Activated CD4-positive, alpha-beta T cell treated with anti-CD3 and anti-CD28 coated beads for 36 hours (primary cell): ENCODE measurements around the gene SPCS1. TPM values are rescaled to one million over a fixed set of nuclear protein-coding genes. Genes with fewer than 3 reads are reported as not detected.
A peak's percentile ranks its signal among the peaks of the same experiment; 100 is the strongest.
"Not testable (repeated sequence)": the region's sequence is repeated elsewhere in the genome, so short reads cannot be mapped to it uniquely, and the experiment has no call there.

Experiments used
- ATAC-seq: fragments of 200-7000 bp; cut with Tn5 transposase; one replicate; pipeline ENCODE4 v1.10.0; 2021; ENCODE audit warnings: mild to moderate bottlenecking, moderate library complexity
- CTCF ChIA-PET: fragments of 350-600 bp; sonication (Branson Sonifier 250); formaldehyde crosslinking; loops from one replicate; lab custom pipeline; 2021; ENCODE audit warnings: antibody characterized with exemption; lab: Charles Lee
- POLR2A ChIA-PET: fragments of 350-600 bp; sonication (Branson Sonifier 250); formaldehyde crosslinking; loops from one replicate; lab custom pipeline; 2021; ENCODE audit warnings: antibody characterized with exemption, inconsistent platforms; lab: Charles Lee
- DNase-seq: peaks from one replicate; pipeline ENCODE4 v3.0.0-alpha.2; 2020
- H3K27ac Mint-ChIP-seq: one replicate; pipeline ENCODE4 v1.8.0; 2021; ENCODE audit warnings: mixed read lengths
- H3K27me3 Mint-ChIP-seq: one replicate; pipeline ENCODE4 v1.8.0; 2021; ENCODE audit warnings: mixed read lengths
- H3K36me3 Mint-ChIP-seq: one replicate; pipeline ENCODE4 v1.8.0; 2021; ENCODE audit warnings: low read depth, mixed read lengths
- H3K4me1 Mint-ChIP-seq: one replicate; pipeline ENCODE4 v1.8.0; 2021; ENCODE audit warnings: mixed read lengths
- H3K4me3 Mint-ChIP-seq: one replicate; pipeline ENCODE4 v1.8.0; 2021; ENCODE audit warnings: mild to moderate bottlenecking, moderate library complexity, mixed read lengths
- H3K9me3 Mint-ChIP-seq: one replicate; pipeline ENCODE4 v1.8.0; 2021; ENCODE audit warnings: low read depth, mixed read lengths
- intact Hi-C, 2 experiments: fragments of 100-400 bp; cut with DNase I in 1 of 2; cut with micrococcal nuclease in 1 of 2; formaldehyde crosslinking; loops; one replicate each; pipeline versions ENCODE4 v1.14.2 to v1.15.1; 2022 to 2024; cut with DNase I, micrococcal nuclease
- total RNA-seq, 2 experiments: library from RNA; stranded (reverse); gene quantifications; one replicate each; pipeline ENCODE4 v1.2.3, GENCODE V29; 2021

SPCS1 gene
- total RNA-seq, result 100 to 1,000 TPM; 111 to 120 TPM

DNA sequence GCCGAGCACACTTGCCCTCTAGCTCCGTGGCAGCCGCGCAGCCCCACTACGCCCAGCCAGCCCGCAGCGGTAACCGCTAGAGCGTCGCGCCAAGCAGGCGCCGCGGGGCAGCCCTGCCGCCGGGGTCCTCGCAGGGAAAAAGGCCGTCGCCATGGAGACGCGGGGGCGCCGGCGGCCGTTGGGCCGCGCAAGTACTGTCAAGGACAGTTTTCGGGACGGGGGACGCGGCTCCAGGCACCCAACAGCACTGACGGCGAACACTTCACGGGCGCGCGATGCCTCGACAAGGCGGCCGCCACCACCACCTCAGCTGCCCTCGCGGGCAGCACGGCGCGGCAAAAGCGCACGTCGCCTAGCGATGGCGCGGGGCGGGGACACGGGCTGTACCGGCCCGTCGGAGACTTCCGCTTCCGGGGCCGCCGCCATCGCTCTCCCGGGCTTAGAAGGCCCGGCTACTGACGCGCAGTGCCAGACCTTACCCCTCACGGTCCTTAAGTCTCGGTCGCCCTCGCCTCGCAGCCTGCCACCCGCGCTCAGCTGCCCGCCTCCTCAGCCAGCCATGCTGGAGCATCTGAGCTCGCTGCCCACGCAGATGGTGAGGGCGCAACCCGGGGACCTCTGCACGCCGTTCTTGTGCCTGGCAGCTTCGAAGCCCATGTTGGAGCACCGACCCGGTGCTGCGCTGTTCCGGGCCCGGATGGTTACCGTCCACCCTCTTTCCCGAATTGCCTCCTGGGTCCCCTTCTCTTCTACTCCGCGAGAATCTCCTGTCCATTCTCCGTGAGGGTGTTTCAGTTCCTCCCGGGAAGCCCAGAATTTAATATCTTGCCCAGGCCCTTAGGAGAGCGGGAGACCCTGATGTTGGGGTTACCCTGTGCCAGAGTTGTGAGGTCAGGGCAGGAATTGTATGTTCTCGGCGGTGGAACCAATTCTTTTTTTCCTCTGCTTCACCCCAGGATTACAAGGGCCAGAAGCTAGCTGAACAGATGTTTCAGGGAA is at the start of gene SPCS1, which contains the start of gene GLT8D1:
SPCS1 (plus strand) TSS at position 419 of the 999 bp plus-strand sequence; CDS start at position 560, 141 bp downstream.
GLT8D1 (minus strand) TSS at position 104 of the 999 bp plus-strand sequence. CDS start 5,331 bp downstream, outside the sequence.
- ChIA-PET POLR2A (interaction anchor here (0.6 to 3.1 kb wide), 8 partner anchors 9 to 464 kb away, joined by 3 to 16 read pairs (median 4); partner anchors contain the start of gene PBRM1), CTCF (interaction anchor here (0.9 to 1.6 kb wide), 3 partner anchors 15 to 93 kb away, joined by 3 to 5 read pairs (median 4); no protein-coding TSS in a partner anchor)
- peak within 1 kb of the TSS; percentile 90 for H3K27ac Mint-ChIP-seq
- peak; percentile 92 for DNase-seq
- ATAC-seq, result peak; percentile 94
- intact Hi-C loops, result loop anchor here (1.0 to 10.0 kb wide), 13 partner anchors 21 to 1315 kb away; partner anchors contain the start of genes NEK4 (in 2 of the 2), PBRM1 (in 2 of the 2), SFMBT1 (in 2 of the 2) and STIMATE (in 2 of the 2)
- no peaks in the 10 kb centered on the region for H3K27me3 Mint-ChIP-seq
- H3K4me3 Mint-ChIP-seq, result peak within 1 kb of the TSS; percentile 89
- peaks cover 28% of the 10 kb centered on the region for H3K4me1 Mint-ChIP-seq
- no peaks in the 10 kb centered on the region for H3K9me3 Mint-ChIP-seq
- peaks cover 22% of the 10 kb centered on the region for H3K36me3 Mint-ChIP-seq

DNA sequence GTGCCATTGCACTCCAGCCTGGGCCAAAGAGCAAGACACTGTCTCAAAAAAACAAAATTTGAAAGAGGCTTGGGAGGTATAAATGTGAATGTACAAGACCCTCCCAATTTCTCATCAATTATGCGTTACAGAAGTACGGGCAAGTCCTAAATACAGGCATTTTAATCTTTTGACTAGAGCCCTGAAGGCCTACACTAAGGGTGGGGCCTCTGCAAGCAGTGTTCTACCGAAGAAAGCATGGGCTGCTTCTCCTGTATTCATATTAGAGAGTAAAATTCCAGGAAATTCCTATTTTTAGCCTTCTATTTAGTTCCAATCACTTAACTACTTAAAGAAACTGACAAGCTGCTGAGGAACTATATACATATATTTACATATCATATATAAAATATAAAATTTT is 45.9 kb upstream of the SPCS1 start:
- Mint-ChIP-seq H3K27ac (no peak overlapping the region), H3K4me3 (no peak overlapping the region), H3K4me1 (peaks cover 12% of the 10 kb centered on the region), H3K27me3 (no peaks in the 10 kb centered on the region), H3K9me3 (no peaks in the 10 kb centered on the region), H3K36me3 (peaks cover 39% of the 10 kb centered on the region)
- ATAC-seq (no peak), DNase-seq (no peak)
- intact Hi-C loops, result no loop called here
- ChIA-PET POLR2A (no interaction called here), CTCF (no interaction called here)

DNA sequence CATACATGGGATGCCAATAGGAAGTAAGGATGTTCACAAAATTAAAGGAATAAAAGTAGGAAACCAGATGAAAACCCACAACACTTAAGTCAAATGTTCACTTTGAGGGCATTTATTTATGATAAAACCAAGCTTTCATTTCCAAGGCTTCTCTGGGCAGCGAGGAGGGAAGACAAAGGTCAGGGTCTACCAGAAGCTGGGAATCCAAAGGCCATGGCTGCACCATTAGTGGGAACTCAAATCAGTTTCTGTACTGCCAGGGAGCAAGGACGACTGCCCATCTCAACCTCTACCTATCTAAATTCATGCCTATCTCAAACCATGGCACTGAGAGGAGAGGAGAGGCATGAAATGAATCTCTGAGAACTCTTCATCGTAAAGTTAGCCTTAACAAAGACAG is 42.8 kb upstream of the SPCS1 start:
- ChIA-PET CTCF (interaction anchor here (0.7 kb wide), 2 partner anchors 22 to 73 kb away, joined by 3 read pairs; no protein-coding TSS in a partner anchor), POLR2A (no interaction called here)
- no peaks in the 10 kb centered on the region for H3K9me3 Mint-ChIP-seq
- no peak for ATAC-seq
- DNase-seq, result no peak
- H3K36me3 Mint-ChIP-seq, result peaks cover 35% of the 10 kb centered on the region
- H3K4me3 Mint-ChIP-seq, result no peak overlapping the region
- H3K27ac Mint-ChIP-seq, result no peak overlapping the region
- no peaks in the 10 kb centered on the region for H3K27me3 Mint-ChIP-seq
- H3K4me1 Mint-ChIP-seq, result peaks cover 5% of the 10 kb centered on the region
- intact Hi-C loops, result no loop called here

DNA sequence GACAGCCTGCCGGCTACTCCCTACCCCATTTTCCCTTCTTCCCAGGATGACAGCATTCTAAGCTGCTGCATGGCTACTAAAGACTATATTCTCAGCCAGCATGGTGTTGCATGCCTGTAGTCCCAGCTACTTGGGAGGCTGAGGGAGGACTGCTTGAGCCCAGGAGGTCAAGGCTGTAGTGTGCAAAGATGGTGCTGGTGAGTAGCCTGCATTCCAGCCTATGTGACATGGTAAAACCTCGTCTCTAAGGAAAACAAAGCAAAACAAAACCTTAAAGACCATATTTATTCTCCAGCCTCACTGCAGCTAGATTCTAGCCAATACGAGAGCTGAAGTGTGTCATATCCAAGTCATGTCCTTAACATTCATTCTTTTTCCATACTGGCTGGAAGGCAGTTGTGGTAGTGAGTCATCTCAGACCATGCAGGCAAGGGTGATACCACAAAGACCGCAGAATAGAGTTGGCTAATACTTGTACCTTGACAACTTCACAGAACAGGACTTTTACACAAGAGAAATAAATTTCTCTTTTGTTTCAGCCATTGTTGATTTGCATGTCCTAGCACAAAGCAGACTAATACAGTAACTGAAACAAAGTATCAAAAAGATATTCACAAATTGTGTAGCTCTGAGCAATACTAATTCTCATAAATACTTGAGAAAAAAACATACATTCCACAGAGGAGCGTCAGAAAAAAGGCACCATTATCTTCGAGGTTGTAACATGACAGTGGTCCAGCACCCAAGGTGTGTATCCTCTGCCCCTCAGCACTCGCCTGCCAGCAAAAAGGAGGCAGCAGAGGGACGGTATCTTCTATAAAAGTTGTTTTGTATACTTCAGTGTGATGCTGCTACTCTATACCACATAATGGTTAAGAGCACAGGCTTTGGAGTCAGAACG is 35.0 kb upstream of the SPCS1 start:
- Mint-ChIP-seq H3K27me3 (no peaks in the 10 kb centered on the region), H3K27ac (peak overlapping the region; percentile 89), H3K4me3 (peak overlapping the region; percentile 23), H3K36me3 (peaks cover 44% of the 10 kb centered on the region), H3K4me1 (peaks cover 32% of the 10 kb centered on the region), H3K9me3 (no peaks in the 10 kb centered on the region)
- POLR2A ChIA-PET, result interaction anchor here (0.8 to 2.4 kb wide), 4 partner anchors 10 to 135 kb away, joined by 5 to 12 read pairs (median 11); partner anchors contain the start of genes GNL3 and PBRM1
- CTCF ChIA-PET, result interaction anchor here (2.0 kb wide), 1 partner anchor 11 kb away, joined by 13 read pairs; no protein-coding TSS in a partner anchor
- intact Hi-C loops, result loop anchor here (1.0 kb wide), 3 partner anchors 10 to 34 kb away; partner anchors contain the start of gene GLT8D1 (in 1 of the 2)
- ATAC-seq, result peak; percentile 85
- peak; percentile 69 for DNase-seq

DNA sequence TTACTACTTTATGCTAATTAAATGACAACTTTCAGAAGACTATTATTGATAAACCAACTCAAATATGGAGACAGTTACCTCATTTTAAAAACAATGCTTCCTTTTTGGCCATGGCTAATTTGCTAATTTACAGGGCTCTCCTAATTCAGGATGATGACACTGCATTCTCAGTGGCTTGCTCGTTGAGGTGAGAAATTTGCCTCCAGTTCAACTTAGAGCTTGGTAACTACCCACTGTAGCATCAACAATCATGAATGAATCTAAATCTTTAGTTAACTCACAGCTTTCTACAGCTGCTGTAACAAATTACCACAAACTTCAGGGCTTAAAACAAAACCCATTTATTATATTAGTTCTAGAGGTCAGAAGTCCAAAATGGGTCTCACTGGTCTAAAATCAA is 34.2 kb upstream of the SPCS1 start:
- intact Hi-C loops, result loop anchor here (1.0 kb wide), 2 partner anchors 10 to 11 kb away; no protein-coding TSS in a partner anchor
- H3K9me3 Mint-ChIP-seq, result no peaks in the 10 kb centered on the region
- CTCF ChIA-PET, result interaction anchor here (0.6 to 2.0 kb wide), 4 partner anchors 10 to 16 kb away, joined by 3 to 13 read pairs (median 3); no protein-coding TSS in a partner anchor
- H3K27me3 Mint-ChIP-seq, result no peaks in the 10 kb centered on the region
- H3K4me3 Mint-ChIP-seq, result no peak overlapping the region
- peak overlapping the region; percentile 89 for H3K27ac Mint-ChIP-seq
- peaks cover 32% of the 10 kb centered on the region for H3K4me1 Mint-ChIP-seq
- peaks cover 44% of the 10 kb centered on the region for H3K36me3 Mint-ChIP-seq
- POLR2A ChIA-PET, result interaction anchor here (0.8 to 2.4 kb wide), 4 partner anchors 9 to 136 kb away, joined by 5 to 12 read pairs (median 11); partner anchors contain the start of genes GNL3 and PBRM1
- ATAC-seq (no peak), DNase-seq (no peak)

DNA sequence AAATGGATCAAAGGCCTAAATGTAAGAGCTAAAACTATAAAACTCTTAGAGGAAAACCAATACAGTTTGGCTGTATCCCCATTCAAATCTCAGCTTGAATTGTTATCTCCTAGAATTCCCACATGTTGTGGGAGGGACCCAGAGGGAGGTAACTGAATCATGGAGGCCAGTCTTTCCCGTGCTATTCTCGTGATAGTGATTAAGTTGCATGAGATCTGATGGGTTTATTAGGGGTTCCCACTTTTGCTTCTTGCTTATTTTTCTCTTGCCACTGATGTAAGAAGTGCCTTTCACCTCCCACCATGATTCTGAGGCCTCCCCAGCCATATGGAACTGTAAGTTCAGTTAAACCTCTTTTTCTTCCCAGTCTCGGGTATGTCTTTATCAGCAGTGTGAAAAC is 29.7 kb upstream of the SPCS1 start:
- CTCF ChIA-PET, intact Hi-C loops, H3K9me3 Mint-ChIP-seq, DNase-seq, H3K27me3 Mint-ChIP-seq, H3K4me3 Mint-ChIP-seq, ATAC-seq, POLR2A ChIA-PET, H3K27ac Mint-ChIP-seq: not testable (repeated sequence)
- Mint-ChIP-seq H3K4me1 (peaks cover 40% of the 10 kb centered on the region), H3K36me3 (peaks cover 62% of the 10 kb centered on the region)

DNA sequence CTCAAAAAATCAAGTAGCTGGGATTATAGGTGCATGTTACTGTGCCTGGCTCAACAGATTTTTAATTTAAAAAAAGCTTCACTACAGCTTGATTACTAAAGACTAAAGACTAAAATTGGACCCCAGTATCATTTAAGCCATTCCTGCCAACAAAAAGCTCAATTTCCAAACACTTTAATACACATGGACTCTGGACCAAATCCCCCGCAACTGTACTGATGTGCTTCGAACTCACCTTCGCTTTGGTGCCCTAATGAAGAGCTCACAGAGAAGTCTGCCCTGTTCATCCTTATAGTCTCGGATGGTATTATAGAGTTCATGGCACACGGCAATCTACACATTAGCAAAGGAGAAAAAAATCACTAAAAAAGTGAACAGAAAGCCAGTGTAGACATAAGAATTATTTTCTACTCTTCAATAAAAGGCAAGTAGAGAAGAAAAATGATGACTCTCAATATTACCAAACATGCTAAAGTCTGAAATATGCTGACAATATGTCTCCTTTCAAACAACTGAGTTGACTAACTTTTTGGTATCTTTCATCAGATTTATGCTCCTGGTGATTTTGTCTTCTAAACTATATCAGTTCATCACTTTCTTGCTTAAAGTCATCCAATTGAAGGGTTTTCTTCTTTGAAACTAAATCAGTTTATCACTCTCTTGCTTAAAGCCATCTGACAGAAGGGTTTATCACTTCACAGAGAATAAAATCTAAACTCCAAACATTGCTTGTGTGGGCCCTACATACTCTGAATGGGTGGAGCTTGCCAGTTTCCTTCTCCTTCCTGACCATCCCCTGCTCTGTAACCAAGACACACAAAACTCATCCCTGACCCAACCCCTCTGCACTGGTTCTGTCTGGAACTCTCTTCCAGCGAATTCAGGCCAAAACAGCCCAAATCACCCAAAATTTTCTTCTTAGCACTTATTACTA is 27.4 kb upstream of the SPCS1 start:
- CTCF ChIA-PET, result interaction anchor here (0.6 to 1.0 kb wide), 3 partner anchors 12 to 235 kb away, joined by 3 read pairs; no protein-coding TSS in a partner anchor
- H3K36me3 Mint-ChIP-seq, result peaks cover 51% of the 10 kb centered on the region
- H3K4me3 Mint-ChIP-seq, result no peak overlapping the region
- ATAC-seq, result no peak
- H3K27ac Mint-ChIP-seq, result peak overlapping the region; percentile 76
- peaks cover 45% of the 10 kb centered on the region for H3K4me1 Mint-ChIP-seq
- POLR2A ChIA-PET, result no interaction called here
- intact Hi-C loops, result no loop called here
- H3K9me3 Mint-ChIP-seq, result no peaks in the 10 kb centered on the region
- DNase-seq, result no peak
- H3K27me3 Mint-ChIP-seq, result no peaks in the 10 kb centered on the region

DNA sequence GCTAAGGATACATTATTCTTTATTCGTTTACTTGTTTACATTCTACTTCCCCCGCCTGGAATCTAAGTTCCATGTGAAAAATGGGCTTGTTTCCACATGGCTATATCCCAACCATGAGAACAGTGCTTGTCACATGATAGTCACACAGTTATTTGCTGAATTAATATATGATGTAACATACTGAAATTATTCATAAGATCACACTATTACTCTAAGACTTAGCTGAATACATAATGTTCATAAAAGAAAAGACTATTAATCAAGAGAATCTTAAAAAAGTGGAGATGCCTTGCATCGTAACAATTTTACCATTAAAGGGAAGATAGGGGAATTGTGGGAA is 26.7 kb upstream of the SPCS1 start:
- Mint-ChIP-seq H3K27ac (peak overlapping the region; percentile 76), H3K27me3 (no peaks in the 10 kb centered on the region), H3K4me1 (peaks cover 51% of the 10 kb centered on the region), H3K4me3 (no peak overlapping the region), H3K9me3 (no peaks in the 10 kb centered on the region), H3K36me3 (peaks cover 51% of the 10 kb centered on the region)
- ATAC-seq, result no peak
- ChIA-PET CTCF (interaction anchor here (0.8 to 1.0 kb wide), 2 partner anchors 12 to 135 kb away, joined by 3 read pairs; no protein-coding TSS in a partner anchor), POLR2A (no interaction called here)
- no peak for DNase-seq
- intact Hi-C loops, result no loop called here

DNA sequence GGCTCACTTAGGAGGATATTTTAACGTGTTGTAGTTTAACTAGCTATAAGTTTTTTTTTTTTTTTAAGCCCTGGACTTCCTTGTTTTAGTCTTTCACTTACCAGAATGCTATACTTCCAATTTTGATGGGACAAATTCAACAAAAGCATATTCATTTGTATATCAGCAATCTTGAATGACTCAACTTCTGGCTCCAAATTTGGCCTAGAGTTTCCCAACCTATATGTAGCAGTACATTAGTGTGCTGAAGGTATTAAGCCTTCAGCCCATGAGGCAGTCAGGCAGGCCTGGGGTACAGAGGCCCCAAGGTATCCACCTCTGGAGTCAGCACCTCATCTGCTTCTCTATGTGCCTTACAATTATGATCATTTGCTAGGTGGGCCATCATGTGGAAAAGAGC is 26.1 kb upstream of the SPCS1 start:
- POLR2A ChIA-PET, result no interaction called here
- intact Hi-C loops, result loop anchor here (10.0 kb wide), 3 partner anchors 405 to 1205 kb away; partner anchors contain the start of genes ABHD14A (in 1 of the 2), ABHD14B (in 1 of the 2), ACTR8 (in 1 of the 2) and WDR82 (in 1 of the 2)
- peak overlapping the region; percentile 95 for H3K27ac Mint-ChIP-seq
- CTCF ChIA-PET, result interaction anchor here (0.8 to 1.0 kb wide), 2 partner anchors 11 to 135 kb away, joined by 3 read pairs; no protein-coding TSS in a partner anchor
- ATAC-seq (no peak), DNase-seq (no peak)
- no peaks in the 10 kb centered on the region for H3K9me3 Mint-ChIP-seq
- H3K4me3 Mint-ChIP-seq, result no peak overlapping the region
- H3K4me1 Mint-ChIP-seq, result peaks cover 57% of the 10 kb centered on the region
- H3K36me3 Mint-ChIP-seq, result peaks cover 54% of the 10 kb centered on the region
- no peaks in the 10 kb centered on the region for H3K27me3 Mint-ChIP-seq
